GM21786 (cell line): ENCODE data around the gene ANKRD18B.
"Not testable (repeated sequence)": the region's sequence is repeated elsewhere in the genome, so short reads cannot be mapped to it uniquely, and the experiment has no call there.

Experiments used
- ATAC-seq: cut with Tn5 transposase; IDR thresholded peaks from one replicate; pipeline ENCODE4 v1.9.1; 2021; ENCODE audit not compliant: unreplicated experiment

The ANKRD18B gene

DNA sequence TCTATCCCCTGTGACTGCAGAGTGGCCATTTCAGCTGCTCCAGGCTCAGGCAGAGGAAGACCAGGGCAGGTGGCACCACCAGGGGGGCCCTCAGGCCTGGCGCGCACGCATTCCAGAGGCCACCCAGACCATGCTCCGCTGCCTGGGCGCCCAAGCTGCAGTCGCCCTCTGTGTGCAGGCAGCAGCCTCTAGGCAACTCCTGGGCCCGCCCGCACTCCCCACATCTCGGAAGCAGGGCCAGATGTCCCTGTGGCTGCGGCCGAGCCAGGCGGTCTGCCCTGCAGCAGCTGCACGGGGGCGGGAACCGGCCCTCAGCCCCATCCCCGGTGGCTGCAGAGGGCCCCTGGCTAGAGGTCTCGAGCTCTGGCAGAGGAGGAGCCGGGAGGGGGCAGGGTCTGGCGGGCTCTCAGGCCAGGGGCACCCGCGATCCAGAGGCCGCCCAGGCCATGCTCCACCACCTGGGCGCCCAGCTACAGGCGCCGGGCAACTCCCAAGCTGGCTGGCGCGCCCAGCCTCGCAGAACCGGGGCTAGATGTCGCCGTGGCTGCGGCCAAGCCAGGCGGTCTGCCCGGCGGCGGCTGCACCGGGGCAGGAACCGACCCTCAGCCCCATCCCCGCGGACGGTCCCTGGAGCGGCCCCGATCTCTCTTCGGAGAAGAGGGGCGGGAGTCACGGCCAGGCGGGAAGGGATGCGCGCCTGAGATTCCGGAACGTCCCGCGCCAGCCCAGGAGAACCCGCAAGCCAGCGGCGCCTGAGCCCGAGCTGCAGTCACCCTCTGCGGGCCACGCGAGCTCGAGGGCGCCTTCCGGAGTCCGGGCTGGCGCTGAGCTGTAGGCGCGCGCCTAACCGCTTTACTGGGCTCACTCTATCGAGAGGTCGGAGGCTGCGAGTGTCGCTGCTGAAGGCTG is at the start of gene ANKRD18B:
ANKRD18B (plus strand) TSS at position 855 of the 909 bp plus-strand sequence. CDS start 239 bp downstream, outside the sequence.
- not testable (repeated sequence) for ATAC-seq

DNA sequence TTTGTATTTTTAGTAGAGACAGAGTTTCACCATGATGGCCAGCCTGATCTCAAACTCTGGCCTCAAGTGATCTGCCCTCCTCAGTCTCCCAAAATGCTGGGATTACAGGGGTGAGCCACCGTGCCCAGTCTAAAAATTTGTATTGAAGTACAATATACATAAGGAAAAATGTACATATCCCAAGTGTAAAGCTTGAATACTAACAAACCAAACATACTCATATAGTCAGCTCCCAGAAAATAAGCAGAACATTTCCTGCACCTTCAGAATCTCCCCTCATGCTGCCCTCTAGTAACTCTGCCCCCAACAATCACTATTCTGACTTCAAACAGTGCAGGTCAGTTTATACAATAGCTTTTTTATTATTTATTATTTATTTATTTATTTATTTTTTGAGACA is 48.7 kb upstream of the ANKRD18B start:
- ATAC-seq, result no peak

DNA sequence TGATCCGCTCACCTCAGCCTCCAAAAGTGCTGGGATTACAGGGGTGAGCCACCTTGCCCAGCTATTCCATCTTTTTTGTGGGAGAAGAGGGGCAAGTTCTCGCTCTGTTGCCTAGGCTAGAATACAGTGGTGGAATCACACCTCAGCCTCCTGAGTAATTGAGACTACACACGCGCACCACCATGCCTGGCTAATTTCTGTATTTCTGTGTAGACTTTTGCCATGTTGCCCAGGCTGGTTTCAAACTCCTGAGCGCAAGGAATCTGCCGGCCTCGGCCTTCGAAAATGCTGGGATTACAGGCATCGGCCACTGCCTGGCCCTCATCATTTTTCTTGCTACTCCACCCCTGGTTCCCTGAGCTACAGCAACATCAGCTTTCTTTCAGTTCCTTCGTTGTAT is 47.5 kb upstream of the ANKRD18B start:
- no peak for ATAC-seq

DNA sequence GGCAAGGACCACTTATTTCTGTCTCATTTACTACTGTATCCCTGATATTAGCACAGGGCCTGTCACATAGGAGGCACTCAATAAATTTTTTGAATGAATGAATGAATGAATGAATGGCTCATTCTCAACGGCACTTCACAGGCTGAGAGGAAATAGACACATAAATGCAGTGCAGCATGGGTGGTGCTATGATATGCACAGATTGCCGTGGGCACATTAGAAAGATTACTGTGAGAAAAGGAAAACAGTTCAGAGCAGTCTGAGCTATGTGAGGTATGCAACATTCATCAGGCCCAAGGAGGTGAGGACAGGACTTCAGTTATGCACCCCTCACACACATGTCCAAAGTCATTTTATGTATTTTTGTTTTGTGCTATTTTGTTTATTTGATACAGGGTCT is 43.9 kb upstream of the ANKRD18B start:
- no peak for ATAC-seq

DNA sequence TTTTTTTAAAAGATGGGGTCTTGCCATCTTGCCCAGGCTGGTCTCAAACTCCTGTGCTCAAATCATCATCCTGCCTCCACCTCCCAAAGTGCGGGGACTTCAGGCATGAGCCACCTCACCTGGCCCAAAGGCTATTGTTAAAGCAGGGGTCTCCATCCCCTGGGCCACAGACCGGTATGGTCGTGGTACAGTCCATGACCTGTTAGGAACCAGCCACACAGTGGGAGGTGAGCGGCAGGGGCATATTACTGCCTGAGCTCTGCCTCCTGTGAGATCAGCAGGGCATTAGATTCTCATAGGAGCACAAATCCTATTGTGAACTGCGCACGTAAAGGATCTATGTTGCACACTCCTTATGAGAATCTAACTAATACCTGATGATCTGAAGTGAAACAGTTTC is 43.1 kb upstream of the ANKRD18B start:
- no peak for ATAC-seq

DNA sequence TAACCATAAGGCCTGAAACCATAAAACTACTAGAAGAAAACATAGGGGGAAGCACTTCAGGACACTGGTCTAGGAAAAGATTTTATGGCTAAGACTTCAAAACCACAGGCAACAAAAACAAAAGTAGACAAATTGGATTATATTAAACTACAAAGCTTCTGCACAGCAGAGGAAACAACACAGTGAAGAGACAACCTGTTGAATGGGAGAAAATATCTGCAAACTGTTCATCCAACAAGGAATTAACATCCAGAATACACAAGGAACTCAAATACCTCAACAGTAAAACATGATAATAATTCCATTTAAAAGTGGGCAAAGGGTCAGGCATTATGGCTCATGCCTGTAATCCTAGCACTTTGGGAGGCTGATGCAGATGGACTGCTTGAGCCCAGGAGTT is 38.7 kb upstream of the ANKRD18B start:
- ATAC-seq, result not testable (repeated sequence)

DNA sequence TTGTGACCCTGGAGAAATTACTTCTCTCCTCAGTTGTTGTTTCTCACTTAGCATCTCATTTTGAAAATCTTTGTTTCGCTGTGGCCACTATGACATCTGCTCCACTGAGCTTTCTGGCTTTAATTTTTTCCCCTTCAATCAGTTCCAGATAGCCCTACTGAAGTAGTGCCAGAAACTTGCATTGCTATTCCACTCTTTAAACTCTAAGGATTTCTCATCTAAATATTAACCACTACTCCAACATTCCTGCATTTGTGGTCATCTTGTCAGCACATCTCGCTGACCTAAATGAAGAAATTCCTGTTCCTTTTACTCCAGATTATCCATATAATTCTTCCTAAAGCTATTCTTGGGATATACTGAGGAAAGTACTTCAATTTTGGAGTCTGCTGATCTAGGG is 35.0 kb upstream of the ANKRD18B start:
- ATAC-seq, result no peak

DNA sequence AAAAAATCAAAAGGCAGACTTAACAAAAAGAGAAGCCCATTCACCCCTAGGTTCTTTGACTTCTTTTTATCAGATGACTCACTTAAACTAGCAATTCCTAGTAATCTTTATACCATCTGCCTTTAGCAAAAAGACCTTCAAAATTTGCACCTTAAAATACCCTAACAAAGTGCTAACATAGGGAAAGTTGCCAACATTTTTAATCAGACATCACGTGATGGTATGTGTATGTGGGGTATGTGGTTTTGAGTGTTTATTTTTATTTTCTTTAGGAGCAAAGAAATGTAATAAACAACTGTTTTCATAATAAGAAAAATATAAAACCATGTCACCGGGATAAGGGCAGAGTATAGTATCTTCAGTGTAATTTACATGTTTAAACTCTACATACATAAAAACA is 30.2 kb upstream of the ANKRD18B start:
- not testable (repeated sequence) for ATAC-seq

DNA sequence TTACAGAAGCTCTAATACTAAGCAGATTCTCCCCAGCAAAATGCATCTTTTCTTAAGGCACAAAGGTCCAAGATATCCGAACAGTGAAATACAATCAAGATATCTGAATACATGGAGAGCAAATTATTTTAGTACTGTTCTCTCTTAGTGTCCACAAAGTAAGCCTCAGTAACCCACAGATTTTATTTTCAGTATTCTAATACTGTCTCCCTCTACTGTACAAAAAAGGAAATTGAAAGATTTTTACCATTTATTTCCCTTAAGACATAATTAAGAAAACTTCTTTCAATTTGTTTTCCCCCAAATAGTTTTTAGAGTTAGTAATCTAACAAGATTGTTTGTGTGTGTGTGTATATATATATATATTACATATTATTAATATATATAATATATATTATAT is 25.7 kb upstream of the ANKRD18B start:
- no peak for ATAC-seq

DNA sequence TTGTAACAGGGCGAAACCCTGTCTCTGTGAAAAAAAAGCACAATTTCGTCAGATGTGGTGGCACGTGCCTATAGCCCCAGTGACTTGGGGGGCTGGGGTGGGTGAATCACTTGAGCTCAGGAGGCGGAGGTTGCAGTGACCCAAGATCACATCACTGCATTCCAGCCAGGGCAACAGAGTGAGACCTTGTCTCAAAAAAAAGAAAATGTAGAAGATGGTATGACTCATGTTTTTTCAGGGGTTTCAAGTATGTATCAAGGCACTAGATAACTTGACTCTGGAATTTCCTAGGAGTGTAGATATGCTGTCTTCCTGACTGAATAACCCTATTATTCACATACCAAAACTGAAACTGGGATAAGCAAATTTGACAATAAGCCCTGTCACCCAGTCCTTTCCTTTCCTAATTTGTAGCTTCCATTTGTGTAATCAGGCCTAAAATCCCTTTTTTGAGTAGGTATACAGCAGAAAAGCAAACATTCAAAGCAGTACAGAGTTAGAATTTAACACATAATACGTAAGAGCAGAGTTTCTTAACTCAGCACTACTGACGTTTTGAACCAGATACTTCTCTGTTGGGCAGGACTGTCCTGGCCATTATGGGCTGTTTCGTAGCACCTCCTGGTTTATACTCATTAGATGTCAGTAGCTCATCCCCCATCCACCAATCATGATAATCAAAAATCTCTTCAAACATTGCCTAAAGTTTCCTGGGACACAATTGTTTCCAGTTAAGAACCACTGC is 17.3 kb upstream of the ANKRD18B start:
- no peak for ATAC-seq

DNA sequence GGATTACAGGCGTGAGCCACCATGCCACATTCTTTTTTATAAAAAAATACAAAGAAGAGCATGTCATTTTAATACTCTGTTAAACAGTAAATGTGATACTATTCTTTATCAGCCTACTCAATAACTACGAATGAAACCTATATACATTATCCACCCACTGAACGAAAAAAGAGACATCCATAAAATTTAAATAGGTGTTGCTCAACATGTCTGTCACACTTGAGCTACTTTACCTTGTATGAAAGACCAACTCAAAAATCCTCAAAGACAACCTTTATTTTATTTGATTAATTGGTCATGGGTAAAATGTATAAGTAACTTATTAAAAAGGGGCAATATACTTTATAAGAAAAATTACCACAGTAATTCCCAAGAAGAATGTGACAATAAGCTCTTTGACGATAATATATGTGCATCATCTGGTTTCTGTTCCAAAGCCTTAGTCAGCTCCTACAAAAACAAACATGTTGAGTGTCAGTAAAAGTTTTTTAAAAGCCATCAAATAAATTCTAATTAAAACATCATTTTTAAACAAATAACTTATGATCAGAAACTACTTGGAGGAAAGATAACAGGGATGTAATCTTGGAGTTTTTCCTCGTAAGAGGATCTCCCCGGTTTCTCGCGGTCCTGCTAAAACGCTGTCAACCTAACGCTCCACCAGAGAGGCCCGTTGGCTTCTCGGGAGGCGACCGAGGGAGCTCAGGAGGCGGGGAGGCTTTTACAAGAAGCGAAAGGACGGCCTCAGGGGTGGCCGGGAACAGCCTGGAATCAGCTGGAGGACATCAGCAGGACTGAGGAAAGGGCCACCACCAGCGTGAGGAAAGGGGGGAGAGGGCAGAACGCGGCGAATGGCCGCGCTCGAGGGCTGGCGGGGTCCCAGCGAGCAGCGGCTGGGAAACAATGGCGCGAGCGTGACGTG is 13.5 kb upstream of the ANKRD18B start:
- no peak for ATAC-seq

DNA sequence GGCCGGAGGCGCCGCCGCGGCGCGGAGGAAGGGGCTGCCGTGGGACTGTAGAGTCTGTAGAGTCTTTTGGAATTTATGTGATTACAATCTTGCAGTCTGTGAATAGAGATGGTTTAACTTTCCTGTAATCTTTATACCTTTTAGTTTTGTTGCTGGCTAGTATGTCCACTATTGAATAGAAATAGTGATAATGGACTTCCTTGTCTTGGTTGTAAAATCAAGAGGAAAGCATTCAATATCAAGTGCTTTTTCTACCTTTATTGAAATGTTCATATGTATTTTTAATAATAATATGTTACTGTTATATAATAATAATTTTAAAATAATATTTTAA is 12.9 kb upstream of the ANKRD18B start:
- ATAC-seq, result not testable (repeated sequence)

DNA sequence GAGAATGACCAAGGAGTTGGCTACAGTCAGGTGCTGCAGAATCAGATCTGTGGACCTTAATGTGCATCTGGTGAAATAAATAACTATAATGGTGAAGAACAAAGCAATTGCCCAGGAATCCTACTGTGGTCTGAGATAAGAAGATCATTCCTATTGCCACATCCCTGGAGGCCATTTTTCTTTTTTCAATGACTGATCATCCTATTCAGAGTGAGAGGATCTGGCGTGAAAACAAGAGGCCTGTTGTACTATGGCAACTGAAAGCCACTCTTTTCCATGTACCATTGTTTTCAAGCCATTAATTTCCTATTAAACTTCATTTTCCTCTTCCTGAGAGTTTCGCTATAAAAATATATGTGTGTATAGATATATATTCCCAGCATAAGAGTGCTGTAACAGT is 11.5 kb upstream of the ANKRD18B start:
- ATAC-seq, result not testable (repeated sequence)

DNA sequence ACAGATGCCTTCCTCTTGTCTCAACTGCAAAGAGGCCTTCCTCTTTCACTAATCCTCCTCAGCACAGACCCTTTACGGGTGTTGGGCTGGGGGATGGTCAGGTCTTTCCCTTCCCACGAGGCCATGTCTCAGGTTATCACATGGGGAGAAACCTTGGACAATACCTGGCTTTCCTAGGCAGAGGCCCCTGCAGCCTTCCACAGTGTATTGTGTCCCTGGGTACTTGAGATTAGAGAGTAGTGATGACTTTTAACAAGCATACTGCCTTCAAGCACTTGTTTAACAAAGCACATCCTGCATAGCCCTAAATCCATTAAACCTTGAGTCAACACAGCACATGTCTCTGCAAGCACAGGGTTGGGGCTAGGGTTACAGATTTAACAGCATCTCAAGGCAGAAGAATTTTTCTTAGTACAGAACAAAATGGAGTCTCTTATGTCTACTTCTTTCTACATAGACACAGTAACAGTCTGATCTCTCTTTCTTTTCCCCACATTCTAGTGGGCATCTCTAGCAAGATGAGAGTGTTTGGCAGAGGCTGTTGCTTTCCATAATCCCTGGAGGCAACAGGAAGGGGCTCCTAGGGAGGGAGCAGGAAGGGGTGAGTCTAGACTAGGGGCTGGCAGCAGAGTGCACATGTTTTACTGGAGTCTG is 8.6 kb upstream of the ANKRD18B start:
- not testable (repeated sequence) for ATAC-seq

DNA sequence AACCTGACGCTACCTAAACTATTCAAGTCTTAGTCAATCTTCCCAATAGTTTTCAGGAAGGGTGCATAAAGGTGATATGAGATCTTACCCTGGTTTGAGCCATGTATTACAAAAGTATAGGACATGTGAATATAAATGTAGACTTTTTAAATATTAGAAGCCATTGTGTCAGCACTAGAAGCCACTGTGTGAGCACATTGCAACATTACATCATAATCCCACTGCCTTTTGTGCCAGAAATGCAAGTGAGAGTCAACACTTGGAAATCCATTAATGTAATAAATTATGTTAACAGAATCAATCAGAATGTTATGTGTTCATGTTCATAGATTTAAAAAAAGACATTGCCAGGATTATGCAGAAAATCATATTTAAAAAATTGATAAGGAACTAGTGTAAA is 7.7 kb upstream of the ANKRD18B start:
- not testable (repeated sequence) for ATAC-seq

DNA sequence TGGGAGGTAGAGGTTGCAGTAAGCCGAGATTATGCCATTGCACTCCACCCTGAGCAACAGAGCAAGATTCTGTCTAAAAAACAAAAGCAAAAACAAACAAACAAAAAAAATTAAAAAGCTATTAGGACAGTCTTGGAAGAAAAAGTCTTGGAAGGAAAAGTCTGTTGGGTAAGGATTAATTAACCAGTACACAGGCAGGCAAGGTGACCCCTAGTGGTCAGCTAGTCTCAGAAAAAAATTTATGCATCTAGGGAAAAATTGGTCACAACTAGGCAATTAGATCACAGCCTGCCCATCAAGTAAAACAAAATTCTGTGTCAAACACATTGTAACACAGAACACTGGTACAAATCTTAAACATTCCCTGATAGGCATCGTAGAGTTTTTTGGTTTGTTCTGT is 6.7 kb upstream of the ANKRD18B start:
- no peak for ATAC-seq

DNA sequence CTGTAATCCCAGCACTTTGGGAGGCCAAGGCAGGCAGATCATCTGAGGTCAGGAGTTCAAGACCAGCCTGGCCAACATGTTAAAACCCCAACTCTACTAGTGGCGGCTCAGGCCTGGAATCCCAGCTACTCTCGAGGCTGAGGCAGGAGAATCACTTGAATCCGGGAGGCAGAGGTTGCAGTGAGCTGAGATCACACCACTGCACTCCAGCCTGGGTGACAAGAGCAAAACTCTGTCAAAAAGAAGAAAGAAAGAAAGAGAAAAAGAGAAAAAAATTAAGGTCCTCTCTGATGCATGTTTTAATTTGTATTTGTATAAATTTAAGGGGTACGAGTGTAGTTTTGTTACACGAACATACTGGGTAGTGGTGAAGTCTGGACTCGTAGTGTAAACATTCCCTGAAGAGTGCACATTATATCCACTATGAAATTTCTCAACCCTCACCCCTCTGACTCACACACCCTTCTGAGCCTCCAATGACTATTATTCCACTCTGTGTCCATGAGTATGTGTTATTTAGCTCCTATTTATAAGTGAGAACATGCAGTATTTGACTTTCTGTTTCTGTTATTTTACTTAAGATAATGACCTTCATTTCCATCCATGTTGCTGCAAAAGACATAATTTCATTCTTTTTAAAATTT is 6.0 kb upstream of the ANKRD18B start:
- not testable (repeated sequence) for ATAC-seq

DNA sequence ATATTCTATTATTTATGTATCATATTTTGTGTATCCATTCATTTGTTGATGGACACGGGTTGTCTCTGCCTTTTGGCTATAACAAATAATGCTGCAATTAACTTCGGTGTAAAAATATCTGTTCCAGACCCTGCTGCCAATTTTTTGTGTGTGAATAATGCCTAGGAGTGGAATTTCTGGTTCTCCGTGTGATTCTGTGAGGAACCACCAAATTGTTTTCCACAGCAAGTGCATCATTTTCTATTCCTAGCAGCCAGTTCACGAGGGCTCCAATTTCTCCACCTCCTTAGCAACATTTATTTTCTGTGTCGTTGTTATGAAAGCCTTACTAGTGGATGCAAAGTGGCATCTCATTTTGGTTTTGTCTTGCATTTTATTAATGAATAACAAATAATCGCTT is 2.2 kb upstream of the ANKRD18B start:
- ATAC-seq, result not testable (repeated sequence)

DNA sequence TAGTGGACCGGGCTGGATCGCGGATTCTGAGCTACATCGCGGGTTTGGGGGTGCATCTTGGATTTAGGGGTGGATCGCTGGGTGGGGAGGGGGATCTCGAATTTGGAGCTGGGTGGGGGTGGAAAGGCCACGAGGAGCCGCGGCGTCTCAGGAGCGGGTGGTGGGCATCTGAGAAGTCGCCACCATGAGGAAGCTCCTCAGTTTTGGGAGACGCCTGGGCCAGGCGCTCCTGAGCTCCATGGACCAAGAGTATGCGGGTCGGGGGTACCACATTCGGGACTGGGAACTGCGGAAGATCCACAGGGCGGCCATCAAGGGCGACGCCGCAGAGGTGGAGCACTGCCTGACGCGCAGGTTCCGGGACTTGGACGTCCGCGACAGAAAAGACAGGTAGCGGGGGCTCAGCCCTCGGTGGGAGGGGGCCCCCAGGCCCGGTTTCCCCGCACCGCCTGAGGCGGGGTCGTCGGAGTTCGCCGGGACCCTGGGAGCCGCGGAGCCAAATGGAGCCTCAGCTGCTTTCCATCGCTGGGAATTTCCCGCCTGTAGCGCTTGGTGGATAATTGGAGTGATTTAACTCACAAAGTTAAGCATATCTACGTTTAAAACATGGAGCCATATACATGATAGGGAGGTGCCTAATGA is 376 bp downstream of the ANKRD18B start:
- no peak for ATAC-seq

DNA sequence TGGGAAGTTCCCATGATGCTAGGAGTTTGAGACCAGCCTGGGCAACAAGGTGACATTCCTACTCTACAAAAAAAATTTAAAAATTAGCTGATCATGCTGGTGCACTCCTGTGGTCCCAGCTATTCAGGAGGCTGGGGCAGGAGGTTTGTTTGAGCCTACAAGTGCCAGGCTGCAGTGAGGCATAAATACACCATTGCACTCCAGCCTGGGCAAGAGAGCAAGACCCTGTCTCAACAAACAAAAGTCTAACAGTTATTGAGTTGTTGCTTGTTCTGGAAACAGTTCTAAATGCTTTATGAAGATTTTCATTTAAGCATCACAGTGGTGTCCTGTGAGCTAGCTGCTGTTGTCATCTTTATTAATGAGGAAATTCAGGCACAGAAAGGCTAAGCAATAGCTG is 4.0 kb downstream of the ANKRD18B start:
- not testable (repeated sequence) for ATAC-seq
